Activated naive CD8-positive, alpha-beta T cell (primary cell): Measurements from ENCODE around the gene ZPBP2.
"Not testable (repeated sequence)": the region's sequence is repeated elsewhere in the genome, so short reads cannot be mapped to it uniquely, and the experiment has no call there.

Experiments
- H3K27ac Mint-ChIP-seq: one replicate; pipeline ENCODE4 v1.8.0; 2021; ENCODE audit warnings: mixed read lengths
- H3K27me3 Mint-ChIP-seq: one replicate; pipeline ENCODE4 v1.8.0; 2021; ENCODE audit warnings: mixed read lengths
- H3K36me3 Mint-ChIP-seq: one replicate; pipeline ENCODE4 v1.8.0; 2021; ENCODE audit warnings: mixed read lengths
- H3K4me1 Mint-ChIP-seq: one replicate; pipeline ENCODE4 v1.8.0; 2021; ENCODE audit warnings: low read depth, mixed read lengths
- H3K4me3 Mint-ChIP-seq: one replicate; pipeline ENCODE4 v1.8.0; 2021; ENCODE audit warnings: mild to moderate bottlenecking, mixed read lengths
- H3K9me3 Mint-ChIP-seq: one replicate; pipeline ENCODE4 v1.8.0; 2021; ENCODE audit warnings: low read depth, mixed read lengths

Gene ZPBP2

GRCh38 chr17:39868554-39868942 is 546 bp downstream of the ZPBP2 start:
- no peaks in the 10 kb centered on the region for H3K27me3 Mint-ChIP-seq
- H3K9me3 Mint-ChIP-seq, result no peaks in the 10 kb centered on the region
- no peaks in the 10 kb centered on the region for H3K36me3 Mint-ChIP-seq
- peak overlapping the region; percentile 17 for H3K4me3 Mint-ChIP-seq
- H3K27ac Mint-ChIP-seq, result peak overlapping the region; percentile 64
- peaks cover 43% of the 10 kb centered on the region for H3K4me1 Mint-ChIP-seq

GRCh38 chr17:39870776-39871175 is 2.8 kb downstream of the ZPBP2 start:
- no peak overlapping the region for H3K27ac Mint-ChIP-seq
- H3K4me1 Mint-ChIP-seq, result peaks cover 26% of the 10 kb centered on the region
- H3K9me3 Mint-ChIP-seq, result no peaks in the 10 kb centered on the region

GRCh38 chr17:39871801-39872200 is 3.8 kb downstream of the ZPBP2 start:
- H3K9me3 Mint-ChIP-seq, result no peaks in the 10 kb centered on the region
- peaks cover 17% of the 10 kb centered on the region for H3K4me1 Mint-ChIP-seq

More at GRCh38 chr17:39870776-39871175, 2.8 kb downstream of the ZPBP2 start:
- H3K36me3 Mint-ChIP-seq, result no peaks in the 10 kb centered on the region
- H3K27me3 Mint-ChIP-seq, result no peaks in the 10 kb centered on the region
- H3K4me3 Mint-ChIP-seq, result no peak overlapping the region

GRCh38 chr17:39872751-39873150 is 4.7 kb downstream of the ZPBP2 start:
- H3K9me3 Mint-ChIP-seq, result no peaks in the 10 kb centered on the region
- no peak overlapping the region for H3K27ac Mint-ChIP-seq
- no peaks in the 10 kb centered on the region for H3K27me3 Mint-ChIP-seq
- H3K4me1 Mint-ChIP-seq, result peaks cover 8% of the 10 kb centered on the region
- no peaks in the 10 kb centered on the region for H3K36me3 Mint-ChIP-seq
- no peak overlapping the region for H3K4me3 Mint-ChIP-seq

More at GRCh38 chr17:39871801-39872200, 3.8 kb downstream of the ZPBP2 start:
- H3K4me3 Mint-ChIP-seq, result no peak overlapping the region
- H3K27ac Mint-ChIP-seq, result no peak overlapping the region
- H3K27me3 Mint-ChIP-seq, result no peaks in the 10 kb centered on the region
- no peaks in the 10 kb centered on the region for H3K36me3 Mint-ChIP-seq

GRCh38 chr17:39886102-39886501 is 18.1 kb downstream of the ZPBP2 start:
- not testable (repeated sequence) for H3K27me3 Mint-ChIP-seq, H3K27ac Mint-ChIP-seq, H3K9me3 Mint-ChIP-seq, H3K4me1 Mint-ChIP-seq, H3K4me3 Mint-ChIP-seq, H3K36me3 Mint-ChIP-seq

- no peaks in the 10 kb centered on the region for H3K36me3 Mint-ChIP-seq
- H3K4me3 Mint-ChIP-seq, result no peak overlapping the region
- H3K27ac Mint-ChIP-seq, result no peak overlapping the region
- H3K27me3 Mint-ChIP-seq, result no peaks in the 10 kb centered on the region
- no peaks in the 10 kb centered on the region for H3K9me3 Mint-ChIP-seq
- H3K4me1 Mint-ChIP-seq, result peaks cover 1% of the 10 kb centered on the region
These were observed 19.1 kb downstream of the ZPBP2 start for GRCh38 chr17:39887078-39887477.

- H3K4me3 Mint-ChIP-seq, result no peak overlapping the region
- no peaks in the 10 kb centered on the region for H3K9me3 Mint-ChIP-seq
- no peaks in the 10 kb centered on the region for H3K36me3 Mint-ChIP-seq
- no peak overlapping the region for H3K27ac Mint-ChIP-seq
- peaks cover 1% of the 10 kb centered on the region for H3K4me1 Mint-ChIP-seq
- no peaks in the 10 kb centered on the region for H3K27me3 Mint-ChIP-seq
These were observed 21.2 kb downstream of the ZPBP2 start for GRCh38 chr17:39889200-39889599.

- Mint-ChIP-seq H3K27ac (peak overlapping the region; percentile 59), H3K27me3 (no peaks in the 10 kb centered on the region), H3K4me3 (no peak overlapping the region), H3K4me1 (peaks cover 9% of the 10 kb centered on the region), H3K36me3 (peaks cover 6% of the 10 kb centered on the region), H3K9me3 (no peaks in the 10 kb centered on the region)
These were observed 26.8 kb downstream of the ZPBP2 start for GRCh38 chr17:39894681-39895376.

DNA sequence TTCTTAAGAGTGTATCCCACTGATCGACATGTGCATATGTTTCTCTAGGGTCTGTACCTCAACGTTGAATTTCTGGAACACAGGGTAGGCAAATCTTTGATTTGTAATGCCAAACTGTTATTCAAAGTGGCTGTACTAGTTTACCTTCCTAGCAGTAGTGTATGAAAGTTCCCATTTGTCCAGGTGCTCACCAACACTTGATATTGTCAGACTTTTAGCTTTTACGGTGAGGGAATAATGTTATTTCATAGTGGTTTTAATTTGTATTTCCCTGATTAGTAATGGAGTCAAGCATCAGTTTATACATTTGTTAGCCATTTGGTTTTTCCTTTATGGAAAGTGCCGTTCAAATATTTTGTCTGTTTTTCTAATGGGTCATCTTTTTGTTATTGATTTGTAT is 30.1 kb downstream of the ZPBP2 start:
- Mint-ChIP-seq H3K4me3 (no peak overlapping the region), H3K9me3 (no peaks in the 10 kb centered on the region), H3K27me3 (no peaks in the 10 kb centered on the region), H3K36me3 (peaks cover 6% of the 10 kb centered on the region), H3K4me1 (peaks cover 12% of the 10 kb centered on the region), H3K27ac (no peak overlapping the region)

GRCh38 chr17:39899215-39899614 is 31.2 kb downstream of the ZPBP2 start:
- no peak overlapping the region for H3K27ac Mint-ChIP-seq
- no peaks in the 10 kb centered on the region for H3K9me3 Mint-ChIP-seq
- H3K27me3 Mint-ChIP-seq, result no peaks in the 10 kb centered on the region
- peaks cover 6% of the 10 kb centered on the region for H3K36me3 Mint-ChIP-seq
- H3K4me1 Mint-ChIP-seq, result peaks cover 19% of the 10 kb centered on the region
- no peak overlapping the region for H3K4me3 Mint-ChIP-seq

GRCh38 chr17:39902027-39902426 is 34.0 kb downstream of the ZPBP2 start:
- peaks cover 16% of the 10 kb centered on the region for H3K4me1 Mint-ChIP-seq
- not testable (repeated sequence) for H3K9me3 Mint-ChIP-seq, H3K4me3 Mint-ChIP-seq, H3K27ac Mint-ChIP-seq, H3K27me3 Mint-ChIP-seq
- H3K36me3 Mint-ChIP-seq, result peaks cover 19% of the 10 kb centered on the region

- H3K4me1 Mint-ChIP-seq, result peaks cover 16% of the 10 kb centered on the region
- no peaks in the 10 kb centered on the region for H3K27me3 Mint-ChIP-seq
- peak overlapping the region; percentile 58 for H3K4me3 Mint-ChIP-seq
- peak overlapping the region; percentile 64 for H3K27ac Mint-ChIP-seq
- H3K9me3 Mint-ChIP-seq, result no peaks in the 10 kb centered on the region
- peaks cover 23% of the 10 kb centered on the region for H3K36me3 Mint-ChIP-seq
These were observed 35.3 kb downstream of the ZPBP2 start for GRCh38 chr17:39903158-39903884.

DNA sequence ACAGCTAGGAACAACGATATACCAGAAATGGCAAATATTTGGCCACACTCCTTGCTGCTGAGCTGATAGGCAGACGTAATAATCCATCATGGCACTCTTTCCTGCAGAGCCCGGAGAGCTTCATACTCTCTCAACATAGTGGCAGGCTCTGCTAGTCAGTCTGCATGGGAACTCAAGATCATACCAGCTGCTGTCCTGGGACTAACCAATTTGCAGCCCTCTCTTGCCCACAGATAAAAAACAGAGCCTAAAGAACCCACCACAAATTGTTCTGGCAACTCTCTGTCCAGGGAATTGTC is 36.9 kb downstream of the ZPBP2 start:
- H3K27me3 Mint-ChIP-seq, result no peaks in the 10 kb centered on the region
- peaks cover 16% of the 10 kb centered on the region for H3K4me1 Mint-ChIP-seq
- peak overlapping the region; percentile 61 for H3K27ac Mint-ChIP-seq
- no peak overlapping the region for H3K4me3 Mint-ChIP-seq
- H3K36me3 Mint-ChIP-seq, result peaks cover 17% of the 10 kb centered on the region
- no peaks in the 10 kb centered on the region for H3K9me3 Mint-ChIP-seq

- H3K27ac Mint-ChIP-seq, result no peak overlapping the region
- H3K36me3 Mint-ChIP-seq, result peaks cover 24% of the 10 kb centered on the region
- no peaks in the 10 kb centered on the region for H3K9me3 Mint-ChIP-seq
- H3K4me1 Mint-ChIP-seq, result peaks cover 6% of the 10 kb centered on the region
- H3K4me3 Mint-ChIP-seq, result no peak overlapping the region
- H3K27me3 Mint-ChIP-seq, result no peaks in the 10 kb centered on the region
These were observed 40.9 kb downstream of the ZPBP2 start for GRCh38 chr17:39908789-39909352.

DNA sequence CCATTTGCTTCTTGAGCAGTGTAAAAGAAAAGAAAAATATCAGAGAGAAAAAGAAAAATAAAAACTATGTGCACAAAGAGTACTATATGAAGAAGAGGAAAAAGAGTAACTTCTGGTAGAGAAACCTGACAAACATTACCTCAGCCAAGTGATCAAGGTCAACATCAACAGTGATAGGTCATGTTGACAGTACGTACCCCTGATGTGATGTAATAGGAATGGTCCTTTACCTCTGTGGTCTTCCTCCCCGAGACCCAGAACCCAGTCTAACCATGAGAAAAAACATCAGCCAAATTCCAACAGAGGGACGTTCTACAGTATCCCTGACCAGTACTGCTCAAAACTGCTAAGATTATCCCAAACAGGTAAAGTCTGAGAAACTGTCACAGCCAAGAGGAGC is 46.0 kb downstream of the ZPBP2 start:
- H3K36me3 Mint-ChIP-seq, result peaks cover 18% of the 10 kb centered on the region
- H3K9me3 Mint-ChIP-seq, result no peaks in the 10 kb centered on the region
- no peaks in the 10 kb centered on the region for H3K27me3 Mint-ChIP-seq
- H3K4me3 Mint-ChIP-seq, result no peak overlapping the region
- H3K27ac Mint-ChIP-seq, result peak overlapping the region; percentile 68
- H3K4me1 Mint-ChIP-seq, result peaks cover 24% of the 10 kb centered on the region
